ENCODE measurements around the gene COPS8. TPM values are rescaled to one million over a fixed set of nuclear protein-coding genes. Genes with fewer than 3 reads are reported as not detected.

The COPS8 gene
- total RNA-seq, 1 experiment from 2014 or later: 64.7 TPM

DNA sequence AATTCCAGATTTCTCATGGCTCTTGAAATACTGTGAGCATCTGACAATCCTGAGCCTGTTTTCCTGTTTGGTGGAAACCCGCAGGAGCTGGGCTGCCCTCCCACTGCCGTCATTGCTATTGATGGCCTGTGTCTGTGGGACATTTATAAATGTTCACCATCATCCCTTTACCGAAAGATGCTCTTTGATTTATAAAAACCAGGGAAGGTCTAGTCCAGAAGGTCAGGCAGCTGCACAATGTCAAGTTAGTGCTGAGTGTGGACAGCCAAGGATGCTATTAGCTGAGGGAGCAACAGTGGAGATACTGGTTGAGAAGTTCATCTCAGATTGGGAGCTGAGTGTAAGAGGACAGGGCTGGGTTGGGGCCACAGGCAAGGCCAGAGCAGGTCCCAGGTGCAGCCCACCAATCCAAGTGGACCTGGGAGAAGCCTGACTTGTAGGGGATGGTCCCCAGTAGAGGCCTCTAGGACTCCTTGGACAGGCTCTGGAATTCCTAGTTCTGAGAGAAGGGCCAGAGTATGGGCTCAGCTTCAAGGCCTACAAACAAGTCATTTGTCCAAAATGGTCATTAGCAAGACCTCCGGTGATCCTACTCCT, 55.1 kb downstream of the COPS8 start:
- Histone ChIP-seq H3K4me3 (no peak overlapping the region), H4K20me1 (ENCODE audit: insufficient read depth) (no peaks in the 10 kb centered on the region), H3F3A (ENCODE audit: insufficient read depth, low read depth) (peaks cover 5% of the 10 kb centered on the region; the same call in 1 of the 2 replicates), H3K9me3 (ENCODE audit: insufficient read depth, low read depth) (no peaks in the 10 kb centered on the region), H3K36me3 (ENCODE audit: low read depth) (no peaks in the 10 kb centered on the region), H3K4me2 (no peak overlapping the region), H3K79me2 (ENCODE audit: low read depth) (no peaks in the 10 kb centered on the region), H3K4me1 (replicated peaks; ENCODE audit: insufficient read depth) (0 out of 2 replicates have a peak, but pooled peaks cover 5% of the 10 kb centered on the region), H2AFZ (no peak overlapping the region), H3K27me3 (ENCODE audit: insufficient read depth, low read depth) (0 out of 2 replicates have a peak, but pooled peaks cover 3% of the 10 kb centered on the region), H3K9me2 (ENCODE audit: insufficient read depth) (no peaks in the 10 kb centered on the region), H3K27ac (no peak overlapping the region)
- BruUV-seq (replicated peaks): no TSS peak
- ChIA-PET POLR2A (ENCODE audit: unreplicated experiment) (no interaction called here), CTCF (no interaction called here)
- intact Hi-C loops (cut with micrococcal nuclease; ENCODE audit: unreplicated experiment): no loop called here
- TF ChIP-seq EZH2 (IDR thresholded peaks at IDR 0.05; ENCODE audit: low read depth): no peak
- TF ChIP-seq, protein P1, sequence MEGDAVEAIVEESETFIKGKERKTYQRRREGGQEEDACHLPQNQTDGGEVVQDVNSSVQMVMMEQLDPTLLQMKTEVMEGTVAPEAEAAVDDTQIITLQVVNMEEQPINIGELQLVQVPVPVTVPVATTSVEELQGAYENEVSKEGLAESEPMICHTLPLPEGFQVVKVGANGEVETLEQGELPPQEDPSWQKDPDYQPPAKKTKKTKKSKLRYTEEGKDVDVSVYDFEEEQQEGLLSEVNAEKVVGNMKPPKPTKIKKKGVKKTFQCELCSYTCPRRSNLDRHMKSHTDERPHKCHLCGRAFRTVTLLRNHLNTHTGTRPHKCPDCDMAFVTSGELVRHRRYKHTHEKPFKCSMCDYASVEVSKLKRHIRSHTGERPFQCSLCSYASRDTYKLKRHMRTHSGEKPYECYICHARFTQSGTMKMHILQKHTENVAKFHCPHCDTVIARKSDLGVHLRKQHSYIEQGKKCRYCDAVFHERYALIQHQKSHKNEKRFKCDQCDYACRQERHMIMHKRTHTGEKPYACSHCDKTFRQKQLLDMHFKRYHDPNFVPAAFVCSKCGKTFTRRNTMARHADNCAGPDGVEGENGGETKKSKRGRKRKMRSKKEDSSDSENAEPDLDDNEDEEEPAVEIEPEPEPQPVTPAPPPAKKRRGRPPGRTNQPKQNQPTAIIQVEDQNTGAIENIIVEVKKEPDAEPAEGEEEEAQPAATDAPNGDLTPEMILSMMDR (conservative IDR thresholded peaks at IDR 0.05): no peak
- DNase-seq: no peak

DNA sequence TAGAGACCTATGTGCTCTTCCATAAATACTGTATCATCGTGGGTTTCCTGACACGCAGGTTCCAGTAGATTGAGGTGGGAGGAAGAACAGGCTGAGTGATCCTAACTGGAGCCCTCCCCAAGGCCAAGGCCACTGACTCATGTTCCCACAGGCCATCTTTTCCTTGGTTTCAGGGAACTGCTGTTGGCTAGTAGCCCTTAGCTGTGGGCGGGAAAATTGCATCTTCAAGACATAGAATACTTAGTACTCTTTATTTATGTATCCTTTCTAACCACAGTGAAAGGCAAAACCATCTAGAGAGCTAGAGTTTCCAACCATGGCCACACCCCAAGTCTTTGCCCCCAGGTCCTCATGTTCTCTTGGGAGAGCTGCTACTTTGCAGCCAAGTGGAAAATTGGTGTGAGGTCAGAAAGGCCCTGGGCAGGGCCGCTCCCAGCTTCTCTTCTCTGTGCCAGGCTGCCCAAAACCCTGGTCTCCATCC, 55.9 kb downstream of the COPS8 start:
- CTCF ChIA-PET: no interaction called here
- Histone ChIP-seq H3K27me3 (ENCODE audit: insufficient read depth, low read depth) (0 out of 2 replicates have a peak, but pooled peaks cover 3% of the 10 kb centered on the region), H3K27ac (no peak overlapping the region), H4K20me1 (ENCODE audit: insufficient read depth) (no peaks in the 10 kb centered on the region), H3K4me2 (no peak overlapping the region), H3K4me1 (replicated peaks; ENCODE audit: insufficient read depth) (0 out of 2 replicates have a peak, but pooled peaks cover 5% of the 10 kb centered on the region), H2AFZ (no peak overlapping the region), H3K9me2 (ENCODE audit: insufficient read depth) (no peaks in the 10 kb centered on the region), H3K36me3 (ENCODE audit: low read depth) (no peaks in the 10 kb centered on the region), H3K4me3 (no peak overlapping the region), H3F3A (ENCODE audit: insufficient read depth, low read depth) (peaks cover 5% of the 10 kb centered on the region; the same call in 1 of the 2 replicates), H3K9me3 (ENCODE audit: insufficient read depth, low read depth) (peaks cover 8% of the 10 kb centered on the region; the same call in 1 of the 2 replicates), H3K79me2 (ENCODE audit: low read depth) (no peaks in the 10 kb centered on the region)
- POLR2A ChIA-PET (ENCODE audit: unreplicated experiment): interaction anchor here (0.6 kb wide), 1 partner anchor 523 kb away, joined by 6 read pairs; no protein-coding TSS in a partner anchor
- intact Hi-C loops (cut with micrococcal nuclease; ENCODE audit: unreplicated experiment): no loop called here
- no TSS peak for BruUV-seq (replicated peaks)
- DNase-seq: no peak
- TF ChIP-seq, protein P1 (conservative IDR thresholded peaks at IDR 0.05): no peak
- TF ChIP-seq EZH2 (IDR thresholded peaks at IDR 0.05; ENCODE audit: low read depth): no peak

DNA sequence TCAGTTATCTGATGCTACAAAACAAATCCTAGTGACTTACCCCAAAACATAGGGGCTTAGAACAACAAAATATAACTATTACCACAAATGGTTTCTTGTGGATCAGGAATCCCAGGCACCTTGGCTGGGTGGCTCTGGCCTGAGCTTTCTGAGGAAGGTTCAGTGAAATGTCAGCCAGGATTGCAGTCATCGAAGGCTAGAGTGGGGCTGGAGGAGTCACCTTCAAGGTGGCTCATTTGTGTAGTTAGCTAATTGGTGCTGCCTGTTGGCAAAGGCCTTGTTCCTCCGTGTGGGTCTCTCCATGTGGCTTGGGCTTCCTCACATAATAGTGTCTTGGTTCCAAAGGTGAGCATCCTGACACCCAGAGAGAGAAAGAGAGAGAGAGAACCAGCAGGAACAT, 57.4 kb downstream of the COPS8 start:
- intact Hi-C loops (cut with micrococcal nuclease; ENCODE audit: unreplicated experiment): no loop called here
- BruUV-seq (replicated peaks): no TSS peak

More for the DNA sequence above, 57.4 kb downstream of the COPS8 start:
- 0 out of 2 replicates have a peak, but pooled peaks cover 5% of the 10 kb centered on the region for H3K4me1 ChIP-seq (replicated peaks; ENCODE audit: insufficient read depth)
- ChIA-PET POLR2A (ENCODE audit: unreplicated experiment) (no interaction called here), CTCF (interaction anchor here (0.5 kb wide), 1 partner anchor 267 kb away, joined by 3 read pairs; no protein-coding TSS in a partner anchor)
- H3K36me3 ChIP-seq (ENCODE audit: low read depth): no peaks in the 10 kb centered on the region
- H3K27me3 ChIP-seq (ENCODE audit: insufficient read depth, low read depth): 0 out of 2 replicates have a peak, but pooled peaks cover 3% of the 10 kb centered on the region
- H3K9me3 ChIP-seq (ENCODE audit: insufficient read depth, low read depth): peaks cover 23% of the 10 kb centered on the region; the same call in 1 of the 2 replicates
- H3K79me2 ChIP-seq (ENCODE audit: low read depth): no peaks in the 10 kb centered on the region
- no peak overlapping the region for H3K27ac ChIP-seq
- H2AFZ ChIP-seq: no peak overlapping the region
- no peak for TF ChIP-seq EZH2 (IDR thresholded peaks at IDR 0.05; ENCODE audit: low read depth)
- TF ChIP-seq, protein P1 (conservative IDR thresholded peaks at IDR 0.05): no peak
- H4K20me1 ChIP-seq (ENCODE audit: insufficient read depth): no peaks in the 10 kb centered on the region
- no peak overlapping the region for H3K4me2 ChIP-seq
- no peak overlapping the region for H3K4me3 ChIP-seq
- H3K9me2 ChIP-seq (ENCODE audit: insufficient read depth): no peaks in the 10 kb centered on the region
- no peak for DNase-seq
- H3F3A ChIP-seq (ENCODE audit: insufficient read depth, low read depth): peaks cover 5% of the 10 kb centered on the region; the same call in 1 of the 2 replicates

Measured in PC-9 (cell line).